IMR-90 (cell line): Measurements from ENCODE around the gene MYO3B. TPM values are rescaled to one million over a fixed set of nuclear protein-coding genes. Genes with fewer than 3 reads are reported as not detected.

ENCODE experiments used
- ATAC-seq: fragments of 200-7000 bp; cut with Tn5 transposase; 2 replicates; pipeline ENCODE4 v1.9.1; 2020; ENCODE audit warnings: low read depth, mild to moderate bottlenecking, moderate library complexity
- BruUV-seq: library from RNA; stranded (reverse); fragments of 400-500 nt; replicated peaks from 2 replicates; lab custom pipeline; 2021; lab: Mats Ljungman, UMichigan
- CTCF ChIA-PET: fragments of 300-600 bp; formaldehyde crosslinking; extraction: SDS; loops from one replicate; lab custom pipeline; 2021; ENCODE audit warnings: antibody characterized with exemption; lab: Yijun Ruan, JAX
- POLR2A ChIA-PET: fragments of 300-600 bp; sonication (Branson Sonifier 250); formaldehyde crosslinking; loops from one replicate; lab custom pipeline; 2022; ENCODE audit warnings: antibody characterized with exemption; ENCODE audit not compliant: unreplicated experiment; lab: Charles Lee
- DNase-seq: peaks from one replicate; pipeline ENCODE4 v3.0.0; 2013
- H2AFZ ChIP-seq: replicated peaks from 2 replicates; pipeline ENCODE3; 2013; ENCODE audit warnings: low read length, mild to moderate bottlenecking; ENCODE audit not compliant: poor library complexity
- H2AK5ac ChIP-seq: 2 replicates; pipeline ENCODE4 v1.6.1; 2013; ENCODE audit warnings: low read depth, low read length, inconsistent platforms
- H2AK9ac ChIP-seq: replicated peaks from 2 replicates; pipeline ENCODE3; 2013; ENCODE audit warnings: mild to moderate bottlenecking, low read depth, low read length, moderate library complexity; ENCODE audit not compliant: poor library complexity
- H2BK120ac ChIP-seq: 2 replicates; pipeline ENCODE4 v1.6.1; 2013; ENCODE audit warnings: low read depth, low read length, inconsistent platforms
- H2BK15ac ChIP-seq: 3 replicates; pipeline ENCODE4 v1.6.1; 2013; ENCODE audit warnings: low read depth, low read length, inconsistent platforms
- H2BK20ac ChIP-seq: 2 replicates; pipeline ENCODE4 v1.6.1; 2013; ENCODE audit warnings: low read depth, mild to moderate bottlenecking, inconsistent platforms, low read length, moderate library complexity
- H2BK5ac ChIP-seq: 2 replicates; pipeline ENCODE4 v1.6.1; 2013; ENCODE audit warnings: mild to moderate bottlenecking, low read depth, low read length, inconsistent platforms; ENCODE audit not compliant: poor library complexity, severe bottlenecking
- H3K14ac ChIP-seq: replicated peaks from 2 replicates; pipeline ENCODE4 v1.6.1; 2013; ENCODE audit warnings: low read depth, low read length, inconsistent platforms
- H3K18ac ChIP-seq: 2 replicates; pipeline ENCODE4 v1.6.1; 2013; ENCODE audit warnings: low read depth, low read length, control low read depth
- H3K23ac ChIP-seq: 2 replicates; pipeline ENCODE4 v1.6.1; 2013; ENCODE audit warnings: low read depth, low read length, inconsistent platforms
- H3K27ac ChIP-seq: 2 replicates; pipeline ENCODE4 v1.5.1; 2013; ENCODE audit warnings: mild to moderate bottlenecking, control low read depth, low read length; ENCODE audit not compliant: insufficient read depth
- H3K27me3 ChIP-seq: 2 replicates; pipeline ENCODE4 v1.6.1; 2013; ENCODE audit warnings: low read length; ENCODE audit not compliant: control insufficient read depth, insufficient read depth
- H3K36me3 ChIP-seq: 2 replicates; pipeline ENCODE4 v1.6.1; 2013; ENCODE audit warnings: low read length, mixed read lengths; ENCODE audit not compliant: control insufficient read depth, insufficient read depth
- H3K4ac ChIP-seq: 2 replicates; pipeline ENCODE4 v1.6.1; 2013; ENCODE audit warnings: low read depth, low read length, inconsistent platforms
- H3K4me1 ChIP-seq: 2 replicates; pipeline ENCODE4 v1.6.1; 2013; ENCODE audit warnings: low read length, mixed read lengths; ENCODE audit not compliant: control insufficient read depth, insufficient read depth
- H3K4me2 ChIP-seq: 2 replicates; pipeline ENCODE4 v1.6.1; 2013; ENCODE audit warnings: low read depth, mild to moderate bottlenecking, control low read depth, low read length, moderate library complexity
- H3K4me3 ChIP-seq: 2 replicates; pipeline ENCODE4 v1.5.1; 2013; ENCODE audit warnings: low read depth, mild to moderate bottlenecking, control low read depth, low read length, moderate library complexity; ENCODE audit not compliant: insufficient read depth
- H3K56ac ChIP-seq: 2 replicates; pipeline ENCODE4 v1.6.1; 2013; ENCODE audit warnings: low read length, inconsistent platforms; ENCODE audit not compliant: insufficient read depth; ENCODE audit errors: extremely low read depth
- H3K79me1 ChIP-seq, 2 experiments: 2 replicates each; pipeline ENCODE4 v1.6.1; 2013; ENCODE audit warnings: low read length in 2 of 2, inconsistent platforms in 1 of 2, low read depth in 1 of 2
- H3K9ac ChIP-seq: 2 replicates; pipeline ENCODE4 v1.6.1; 2013; ENCODE audit warnings: low read depth, low read length, control low read depth
- H3K9me1 ChIP-seq: 2 replicates; pipeline ENCODE4 v1.6.1; 2013; ENCODE audit warnings: low read length, inconsistent platforms; ENCODE audit not compliant: insufficient read depth
- H3K9me3 ChIP-seq: 2 replicates; pipeline ENCODE4 v1.6.1; 2013; ENCODE audit warnings: low read length; ENCODE audit not compliant: control insufficient read depth, insufficient read depth
- H4K20me1 ChIP-seq: 2 replicates; pipeline ENCODE4 v1.6.1; 2013; ENCODE audit warnings: low read length, inconsistent platforms; ENCODE audit not compliant: insufficient read depth
- H4K5ac ChIP-seq: 2 replicates; pipeline ENCODE4 v1.6.1; 2013; ENCODE audit warnings: mild to moderate bottlenecking, low read depth, low read length, control low read depth
- H4K8ac ChIP-seq, 2 experiments: 2 replicates each; pipeline ENCODE4 v1.6.1; 2013; ENCODE audit warnings: low read depth in 2 of 2, low read length in 2 of 2, control low read depth in 1 of 2, inconsistent platforms in 1 of 2
- H4K91ac ChIP-seq: 2 replicates; pipeline ENCODE4 v1.6.1; 2013; ENCODE audit warnings: low read depth, low read length, inconsistent platforms; ENCODE audit not compliant: insufficient read depth
- CHD1 ChIP-seq: IDR thresholded peaks from 2 replicates; pipeline ENCODE4 v1.6.1; 2012; ENCODE audit warnings: low read depth, low read length, improper control_type of control experiment
- MAZ ChIP-seq: IDR thresholded peaks from 2 replicates; pipeline ENCODE4 v1.6.1; 2012; ENCODE audit warnings: low read depth, mild to moderate bottlenecking, low read length, improper control_type of control experiment, moderate library complexity, borderline replicate concordance
- RFX5 ChIP-seq: IDR thresholded peaks from 2 replicates; pipeline ENCODE4 v1.8.0; 2012; ENCODE audit warnings: low read depth, mild to moderate bottlenecking, low read length, moderate library complexity
- SMC3 ChIP-seq: fragments of 150-350 bp; IDR thresholded peaks from 2 replicates; pipeline ENCODE4 v1.6.1; 2016; ENCODE audit warnings: low read depth, mild to moderate bottlenecking, antibody characterized with exemption, low read length, moderate library complexity
- WGBS, 2 experiments: methylation state at CpG; one replicate each; pipeline versions ENCODE4 v1.1.5 to v1.1.7; 2013; ENCODE audit warnings: missing lambda C conversion rate in 2 of 2; ENCODE audit not compliant: insufficient read length in 1 of 2; ENCODE audit errors: extremely low coverage in 2 of 2; 5-methylcytosine and 5-hydroxymethylcytosine counted together
- dilution Hi-C: fragments of 300-500 bp; cut with HindIII; formaldehyde crosslinking; loops from one replicate; pipeline ENCODE4 v1.14.3; 2018; ENCODE audit warnings: low sequenced_read_pairs; ENCODE audit not compliant: unreplicated experiment
- in situ Hi-C: fragments of 300-500 bp; cut with MboI; formaldehyde crosslinking; loops from 3 replicates; pipeline ENCODE4 v1.14.3; 2019; ENCODE audit warnings: low sequenced_read_pairs, inconsistent platforms, mixed read lengths
- intact Hi-C: fragments of 100-400 bp; cut with micrococcal nuclease; formaldehyde crosslinking; loops from 2 replicates; pipeline ENCODE4 v1.10.0; 2022
- polyA plus RNA-seq, 3 experiments: library from polyadenylated mRNA; depleted of rRNA; stranded (reverse); fragments of >200 nt; gene quantifications; 2 replicates each; pipeline ENCODE4 v1.2.3, GENCODE V29; 2012; ENCODE audit warnings: low replicate concordance in 1 of 3
- total RNA-seq: library from RNA; depleted of rRNA; stranded (reverse); fragments of >200 nt; gene quantifications from 2 replicates; pipeline ENCODE4 v1.2.3, GENCODE V29; 2012

The MYO3B gene
- total and polyA plus RNA-seq, 2 of the 4 experiments (the other 2 are of a cell fraction), result 0.02 TPM; not detected in 1

DNA sequence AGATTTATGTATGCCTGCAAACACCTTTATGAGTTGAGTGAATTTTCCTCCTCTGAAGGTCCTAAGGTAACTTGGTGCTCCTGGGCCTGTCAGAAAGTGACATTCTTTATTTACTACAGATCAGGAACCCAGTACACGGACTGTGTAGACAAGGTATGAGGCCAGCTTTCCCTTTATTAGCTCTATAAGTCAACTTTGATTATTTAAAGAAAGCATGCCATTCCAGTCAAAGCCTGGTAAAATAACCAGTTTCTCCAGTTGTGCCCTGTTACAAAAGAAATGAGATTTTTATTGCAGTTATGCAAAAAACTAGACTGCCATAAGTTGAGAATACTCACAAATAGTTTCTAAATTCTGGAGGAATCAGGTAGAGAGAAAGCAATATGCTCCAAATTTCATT is 271.1 kb downstream of the MYO3B start (continued):
- TF ChIP-seq RFX5, result no peak
- no peak for TF ChIP-seq CHD1
- no peak for TF ChIP-seq SMC3

DNA sequence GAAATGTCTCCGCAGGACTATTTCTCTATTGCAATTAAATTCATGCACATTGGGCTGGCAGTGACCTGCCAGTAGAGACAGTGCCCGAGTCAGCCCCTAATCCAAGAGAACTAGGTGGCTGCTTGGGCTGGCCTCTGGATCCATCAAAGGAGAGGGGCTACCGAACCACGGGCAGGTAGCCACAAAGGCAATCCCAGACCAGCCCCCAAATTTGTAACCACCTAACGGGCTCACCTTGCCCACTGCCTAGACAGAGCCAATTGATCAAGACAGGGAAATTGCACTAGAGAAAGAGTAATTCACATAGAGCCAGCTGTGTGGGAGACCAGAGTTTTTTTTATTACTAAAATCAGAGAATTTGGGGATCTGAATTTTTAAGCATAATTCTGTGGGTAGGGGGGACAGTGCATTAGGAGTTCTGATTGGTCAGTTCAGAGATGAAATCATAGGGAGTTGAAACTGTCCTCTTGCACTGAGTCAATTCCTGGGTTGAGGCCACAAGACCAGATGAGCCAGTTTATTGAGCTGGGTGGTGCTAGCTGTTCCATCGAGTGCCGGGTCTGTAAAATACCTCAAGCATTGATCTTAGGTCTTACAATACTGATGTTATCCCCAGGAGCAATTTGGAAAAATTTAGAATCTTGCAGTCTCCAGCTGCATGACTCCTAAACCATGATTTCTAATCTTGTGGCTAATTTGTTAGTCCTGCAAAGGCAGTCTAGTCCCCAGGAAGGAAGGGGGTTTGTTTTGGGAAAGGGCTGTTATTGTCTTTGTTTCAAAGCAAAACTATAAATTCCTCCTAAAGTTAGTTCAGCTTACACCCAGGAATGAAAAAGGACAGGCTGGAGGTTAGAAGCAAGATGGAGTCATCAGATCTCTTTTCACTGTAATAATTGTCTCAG is 276.8 kb downstream of the MYO3B start:
- no peak overlapping the region for H3K23ac ChIP-seq
- ChIA-PET CTCF (no interaction called here), POLR2A (no interaction called here)
- intact Hi-C loops (no loop called here), in situ Hi-C loops (no loop called here), dilution Hi-C loops (no loop called here)
- ATAC-seq (no peak), DNase-seq (no peak)
- H3K4me1 ChIP-seq, result no peaks in the 10 kb centered on the region
- no peaks in the 10 kb centered on the region for H3K9me3 ChIP-seq
- no peaks in the 10 kb centered on the region for H4K20me1 ChIP-seq
- no peak overlapping the region for H3K27ac ChIP-seq
- 80% methylated on average over 2 of the region's 7 CpGs; no CpG with 5 or more reads in 1 of the 2 experiments for WGBS, 2 experiments
- no peak overlapping the region for H3K4ac ChIP-seq
- H2BK120ac ChIP-seq, result no peak overlapping the region
- H2AFZ ChIP-seq, result no peak overlapping the region
- TF ChIP-seq MAZ, result no peak
- BruUV-seq, result no TSS peak
- no peak overlapping the region for H3K18ac ChIP-seq
- H4K91ac ChIP-seq, result no peak overlapping the region
- H3K9me1 ChIP-seq, result no peaks in the 10 kb centered on the region
- no peak overlapping the region for H3K56ac ChIP-seq
- H2BK20ac ChIP-seq, result no peak overlapping the region
- H3K9ac ChIP-seq, result no peak overlapping the region
- no peak overlapping the region for H2BK5ac ChIP-seq
- H3K79me1 ChIP-seq, result no peaks in the 10 kb centered on the region
- no peak overlapping the region for H4K8ac ChIP-seq
- no peak overlapping the region for H3K14ac ChIP-seq
- no peak overlapping the region for H2AK5ac ChIP-seq
- H3K4me3 ChIP-seq, result no peak overlapping the region
- no peaks in the 10 kb centered on the region for H3K27me3 ChIP-seq
- H3K4me2 ChIP-seq, result no peak overlapping the region
- H3K36me3 ChIP-seq, result no peaks in the 10 kb centered on the region
- H4K5ac ChIP-seq, result no peak overlapping the region
- no peak overlapping the region for H2AK9ac ChIP-seq
- H2BK15ac ChIP-seq, result no peak overlapping the region
